WTC11 (cell line): ENCODE data around the gene VARS1. TPM values are rescaled to one million over a fixed set of nuclear protein-coding genes. Genes with fewer than 3 reads are reported as not detected.
A peak's percentile ranks its signal among the peaks of the same experiment; 100 is the strongest.

Experiments
- ATF1 ChIP-seq: sonication (generic); formaldehyde crosslinking; IDR thresholded peaks from 2 replicates; pipeline ENCODE4 v1.8.1; 2023; ENCODE audit warnings: mild to moderate bottlenecking, moderate library complexity, missing genetic modification reagents
- CBFB ChIP-seq: sonication (generic); formaldehyde crosslinking; IDR thresholded peaks from 2 replicates; pipeline ENCODE4 v1.8.1; 2022; ENCODE audit warnings: mild to moderate bottlenecking, low read depth, missing genetic modification reagents
- CREB1 ChIP-seq: sonication (generic); formaldehyde crosslinking; IDR thresholded peaks from 2 replicates; pipeline ENCODE4 v1.8.0; 2023; ENCODE audit warnings: mild to moderate bottlenecking, missing genetic modification reagents
- EMX1 ChIP-seq: fragments of 250-450 bp; sonication (Bioruptor Pico); IDR thresholded peaks from 2 replicates; pipeline ENCODE4 v1.8.0; 2021; ENCODE audit warnings: mild to moderate bottlenecking
- GRHL2 ChIP-seq: fragments of 250-450 bp; sonication (Bioruptor Pico); IDR thresholded peaks from 2 replicates; pipeline ENCODE4 v1.8.0; 2022; ENCODE audit warnings: mild to moderate bottlenecking, moderate library complexity; ENCODE audit not compliant: insufficient replicate concordance, severe bottlenecking
- GTF2I ChIP-seq: fragments of 250-450 bp; sonication (Bioruptor Pico); conservative IDR thresholded peaks from 2 replicates; pipeline ENCODE4 v1.4.0; 2021; ENCODE audit warnings: mild to moderate bottlenecking
- HMGA2 ChIP-seq: fragments of 250-450 bp; sonication (Bioruptor Pico); IDR thresholded peaks from 2 replicates; pipeline ENCODE4 v1.4.0; 2021; ENCODE audit warnings: mild to moderate bottlenecking, moderate library complexity
- JAZF1 ChIP-seq: fragments of 250-450 bp; sonication (Bioruptor Pico); IDR thresholded peaks from 2 replicates; pipeline ENCODE4 v1.9.0; 2021; ENCODE audit warnings: moderate library complexity, mild to moderate bottlenecking, inconsistent platforms
- JUN ChIP-seq: sonication (generic); formaldehyde crosslinking; IDR thresholded peaks from 2 replicates; pipeline ENCODE4 v1.8.0; 2023; ENCODE audit warnings: mild to moderate bottlenecking, missing genetic modification reagents
- RORB ChIP-seq: fragments of 250-450 bp; sonication (Bioruptor Pico); IDR thresholded peaks from 2 replicates; pipeline ENCODE4 v1.9.0; 2021; ENCODE audit warnings: mild to moderate bottlenecking
- SMAD3 ChIP-seq: sonication (generic); formaldehyde crosslinking; IDR thresholded peaks from 2 replicates; pipeline ENCODE4 v1.8.0; 2022; ENCODE audit warnings: missing genetic modification reagents, mild to moderate bottlenecking, borderline replicate concordance
- SOX15 ChIP-seq: fragments of 250-450 bp; sonication (Bioruptor Pico); IDR thresholded peaks from 2 replicates; pipeline ENCODE4 v1.9.0; 2021; ENCODE audit warnings: mild to moderate bottlenecking
- TEAD4 ChIP-seq: sonication (generic); formaldehyde crosslinking; IDR thresholded peaks from 2 replicates; pipeline ENCODE4 v1.8.0; 2022; ENCODE audit warnings: mild to moderate bottlenecking, missing genetic modification reagents
- ZNF121 ChIP-seq: sonication (generic); formaldehyde crosslinking; IDR thresholded peaks from 2 replicates; pipeline ENCODE4 v1.8.0; 2023; ENCODE audit warnings: missing genetic modification reagents
- ZNF232 ChIP-seq: sonication (generic); formaldehyde crosslinking; IDR thresholded peaks from 2 replicates; pipeline ENCODE4 v1.8.0; 2022; ENCODE audit warnings: mild to moderate bottlenecking, missing genetic modification reagents
- ZNF317 ChIP-seq: sonication (generic); formaldehyde crosslinking; IDR thresholded peaks from 2 replicates; pipeline ENCODE4 v1.8.1; 2023; ENCODE audit warnings: low read depth, mild to moderate bottlenecking, moderate library complexity, missing genetic modification reagents, borderline replicate concordance
- ZNF423 ChIP-seq: fragments of 250-450 bp; sonication (Bioruptor Pico); IDR thresholded peaks from 2 replicates; pipeline ENCODE4 v2.1.2; 2022; ENCODE audit warnings: mild to moderate bottlenecking, moderate library complexity
- ZNF671 ChIP-seq: fragments of 250-450 bp; sonication (Bioruptor Pico); IDR thresholded peaks from 2 replicates; pipeline ENCODE4 v1.8.0; 2021; ENCODE audit warnings: mild to moderate bottlenecking
- total RNA-seq: library from RNA; stranded (reverse); gene quantifications from 3 replicates; pipeline ENCODE4 v1.2.3, GENCODE V29; 2021
- TF ChIP-seq, protein P1 (sequence below): fragments of 250-450 bp; sonication (Bioruptor Pico); IDR thresholded peaks from 2 replicates; pipeline ENCODE4 v1.9.0; 2021; ENCODE audit warnings: mild to moderate bottlenecking
- TF ChIP-seq, protein P2 (sequence below): sonication (generic); formaldehyde crosslinking; IDR thresholded peaks from 2 replicates; pipeline ENCODE4 v1.8.1; 2022; ENCODE audit warnings: mild to moderate bottlenecking, missing genetic modification reagents, moderate library complexity, borderline replicate concordance
- TF ChIP-seq, protein P3 (sequence below): sonication (generic); formaldehyde crosslinking; IDR thresholded peaks from 2 replicates; pipeline ENCODE4 v1.8.1; 2022; ENCODE audit warnings: missing genetic modification reagents, borderline replicate concordance
- TF ChIP-seq, protein P4 (sequence below): sonication (generic); formaldehyde crosslinking; IDR thresholded peaks from 2 replicates; pipeline ENCODE4 v1.8.0; 2022; ENCODE audit warnings: mild to moderate bottlenecking, missing genetic modification reagents
- TF ChIP-seq, protein P5 (sequence below): sonication (generic); formaldehyde crosslinking; IDR thresholded peaks from 2 replicates; pipeline ENCODE4 v1.8.1; 2022; ENCODE audit warnings: low read depth, mild to moderate bottlenecking, moderate library complexity, missing genetic modification reagents, borderline replicate concordance
- TF ChIP-seq, protein P6 (sequence below): fragments of 250-450 bp; sonication (Bioruptor Pico); conservative IDR thresholded peaks from 2 replicates; pipeline ENCODE4 v1.9.0; 2021; ENCODE audit warnings: mild to moderate bottlenecking
- TF ChIP-seq, protein P7 (sequence below): sonication (generic); formaldehyde crosslinking; conservative IDR thresholded peaks from 2 replicates; pipeline ENCODE4 v1.8.1; 2022; ENCODE audit warnings: mild to moderate bottlenecking, missing genetic modification reagents
- TF ChIP-seq, protein P8 (sequence below): sonication (generic); formaldehyde crosslinking; IDR thresholded peaks from 2 replicates; pipeline ENCODE4 v1.8.1; 2023; ENCODE audit warnings: mild to moderate bottlenecking, missing genetic modification reagents, moderate library complexity
- TF ChIP-seq, protein P9 (sequence below): fragments of 200-600 bp; IDR thresholded peaks from 2 replicates; pipeline ENCODE4 v1.8.0; 2022; ENCODE audit warnings: antibody characterized with exemption

The VARS1 gene
- total RNA-seq, 1 experiment from 2014 or later, result 177 TPM

DNA sequence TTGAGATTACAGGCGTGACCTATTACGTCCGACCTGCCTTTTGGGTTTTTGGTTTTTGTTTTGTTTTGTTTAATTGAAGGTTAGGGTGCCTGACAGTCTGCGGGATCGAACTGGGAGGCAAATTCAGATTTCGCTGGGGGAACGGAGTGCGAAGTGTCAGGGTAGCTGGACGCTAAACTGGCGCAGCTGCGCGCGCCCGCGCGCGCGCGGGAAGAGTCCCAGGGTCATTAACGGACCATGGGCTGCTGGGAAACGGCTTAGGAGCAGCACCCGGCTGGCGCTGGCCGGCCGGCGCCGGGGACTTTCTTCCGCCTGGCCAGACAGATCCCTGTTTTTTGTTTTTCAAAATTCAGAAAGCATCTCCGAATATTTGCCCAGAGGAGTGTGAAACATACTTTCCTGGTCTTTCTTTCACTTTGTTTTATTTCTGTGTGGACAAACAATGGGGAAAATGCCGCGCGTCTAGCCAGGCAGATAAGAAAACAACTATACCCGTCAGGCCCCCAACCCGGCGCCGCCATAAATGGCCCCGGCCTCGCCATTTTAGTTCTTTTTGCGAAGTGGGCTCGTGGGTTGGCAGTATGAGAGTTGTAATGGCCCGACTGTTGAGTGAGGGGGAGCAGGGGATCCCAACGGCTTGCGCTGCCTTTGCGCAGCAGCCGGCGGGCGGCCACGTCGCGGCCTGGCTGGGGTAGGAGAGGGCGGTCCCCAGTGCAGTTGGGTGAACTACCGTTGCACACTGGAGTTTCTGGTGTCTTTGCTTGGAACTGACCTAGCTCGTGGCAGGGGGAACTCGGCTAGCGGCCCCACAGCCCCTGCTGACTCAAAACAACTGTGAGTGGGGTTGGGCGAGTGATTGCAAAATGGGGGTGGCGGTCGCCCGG lies 39.1 kb upstream of the VARS1 start (continued):
- TF ChIP-seq, protein P1, sequence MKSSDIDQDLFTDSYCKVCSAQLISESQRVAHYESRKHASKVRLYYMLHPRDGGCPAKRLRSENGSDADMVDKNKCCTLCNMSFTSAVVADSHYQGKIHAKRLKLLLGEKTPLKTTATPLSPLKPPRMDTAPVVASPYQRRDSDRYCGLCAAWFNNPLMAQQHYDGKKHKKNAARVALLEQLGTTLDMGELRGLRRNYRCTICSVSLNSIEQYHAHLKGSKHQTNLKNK (CRISPR knock-in tag), result no peak
- TF ChIP-seq, protein P2, sequence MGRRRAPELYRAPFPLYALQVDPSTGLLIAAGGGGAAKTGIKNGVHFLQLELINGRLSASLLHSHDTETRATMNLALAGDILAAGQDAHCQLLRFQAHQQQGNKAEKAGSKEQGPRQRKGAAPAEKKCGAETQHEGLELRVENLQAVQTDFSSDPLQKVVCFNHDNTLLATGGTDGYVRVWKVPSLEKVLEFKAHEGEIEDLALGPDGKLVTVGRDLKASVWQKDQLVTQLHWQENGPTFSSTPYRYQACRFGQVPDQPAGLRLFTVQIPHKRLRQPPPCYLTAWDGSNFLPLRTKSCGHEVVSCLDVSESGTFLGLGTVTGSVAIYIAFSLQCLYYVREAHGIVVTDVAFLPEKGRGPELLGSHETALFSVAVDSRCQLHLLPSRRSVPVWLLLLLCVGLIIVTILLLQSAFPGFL, result 0 out of 2 replicates have a peak, but pooled peaks have one; percentile 24
- TF ChIP-seq HMGA2 (CRISPR knock-in tag), result no peak
- TF ChIP-seq, protein P3, sequence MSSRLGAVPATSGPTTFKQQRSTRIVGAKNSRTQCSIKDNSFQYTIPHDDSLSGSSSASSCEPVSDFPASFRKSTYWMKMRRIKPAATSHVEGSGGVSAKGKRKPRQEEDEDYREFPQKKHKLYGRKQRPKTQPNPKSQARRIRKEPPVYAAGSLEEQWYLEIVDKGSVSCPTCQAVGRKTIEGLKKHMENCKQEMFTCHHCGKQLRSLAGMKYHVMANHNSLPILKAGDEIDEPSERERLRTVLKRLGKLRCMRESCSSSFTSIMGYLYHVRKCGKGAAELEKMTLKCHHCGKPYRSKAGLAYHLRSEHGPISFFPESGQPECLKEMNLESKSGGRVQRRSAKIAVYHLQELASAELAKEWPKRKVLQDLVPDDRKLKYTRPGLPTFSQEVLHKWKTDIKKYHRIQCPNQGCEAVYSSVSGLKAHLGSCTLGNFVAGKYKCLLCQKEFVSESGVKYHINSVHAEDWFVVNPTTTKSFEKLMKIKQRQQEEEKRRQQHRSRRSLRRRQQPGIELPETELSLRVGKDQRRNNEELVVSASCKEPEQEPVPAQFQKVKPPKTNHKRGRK (CRISPR knock-in tag), result no peak
- no peak for TF ChIP-seq ZNF317 (CRISPR knock-in tag)
- TF ChIP-seq, protein P4, sequence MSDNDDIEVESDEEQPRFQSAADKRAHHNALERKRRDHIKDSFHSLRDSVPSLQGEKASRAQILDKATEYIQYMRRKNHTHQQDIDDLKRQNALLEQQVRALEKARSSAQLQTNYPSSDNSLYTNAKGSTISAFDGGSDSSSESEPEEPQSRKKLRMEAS (CRISPR knock-in tag), result 0 out of 2 replicates have a peak, but pooled peaks have one; percentile 24
- no peak for TF ChIP-seq CBFB (CRISPR knock-in tag)
- TF ChIP-seq, protein P5, sequence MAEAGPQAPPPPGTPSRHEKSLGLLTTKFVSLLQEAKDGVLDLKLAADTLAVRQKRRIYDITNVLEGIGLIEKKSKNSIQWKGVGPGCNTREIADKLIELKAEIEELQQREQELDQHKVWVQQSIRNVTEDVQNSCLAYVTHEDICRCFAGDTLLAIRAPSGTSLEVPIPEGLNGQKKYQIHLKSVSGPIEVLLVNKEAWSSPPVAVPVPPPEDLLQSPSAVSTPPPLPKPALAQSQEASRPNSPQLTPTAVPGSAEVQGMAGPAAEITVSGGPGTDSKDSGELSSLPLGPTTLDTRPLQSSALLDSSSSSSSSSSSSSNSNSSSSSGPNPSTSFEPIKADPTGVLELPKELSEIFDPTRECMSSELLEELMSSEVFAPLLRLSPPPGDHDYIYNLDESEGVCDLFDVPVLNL, result no peak
- TF ChIP-seq JAZF1 (CRISPR knock-in tag), result no peak
- TF ChIP-seq, protein P6, sequence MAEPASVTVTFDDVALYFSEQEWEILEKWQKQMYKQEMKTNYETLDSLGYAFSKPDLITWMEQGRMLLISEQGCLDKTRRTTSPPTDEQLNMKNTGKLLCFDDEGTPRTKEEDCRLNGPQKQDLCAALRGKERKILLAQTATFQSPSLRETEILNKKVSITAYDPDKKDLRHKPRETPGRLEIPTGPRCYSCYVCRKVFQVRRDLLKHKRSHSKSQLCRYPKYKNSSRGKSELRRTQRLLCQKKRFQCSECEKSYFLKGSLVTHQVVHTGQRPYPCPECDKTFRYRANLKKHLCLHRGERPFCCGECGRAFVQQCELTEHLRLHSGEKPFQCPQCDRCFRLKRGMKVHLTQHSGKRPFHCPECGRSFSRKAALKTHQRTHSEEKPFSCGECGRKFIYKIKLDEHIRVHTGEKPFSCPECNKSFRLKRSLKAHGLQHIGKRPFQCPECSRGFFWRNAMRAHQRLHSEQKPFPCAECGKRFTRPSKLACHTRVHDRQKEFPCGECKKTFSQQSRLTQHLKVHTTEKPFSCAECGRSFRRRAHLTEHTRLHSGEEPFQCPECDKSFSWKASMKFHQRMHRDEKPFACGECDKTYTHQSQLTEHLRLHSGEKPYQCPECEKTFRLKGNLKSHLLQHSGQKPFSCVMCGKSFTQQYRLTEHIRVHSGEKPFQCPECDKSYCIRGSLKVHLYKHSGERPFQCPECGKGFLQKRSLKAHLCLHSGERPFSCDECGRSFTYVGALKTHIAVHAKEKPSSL (CRISPR knock-in tag), result 0 out of 2 replicates have a peak, but pooled peaks have one; percentile 13
- no peak for TF ChIP-seq SOX15 (CRISPR knock-in tag)
- no peak for TF ChIP-seq GTF2I (CRISPR knock-in tag)
- peak; percentile 83; the same call in 1 of the 2 replicates for TF ChIP-seq EMX1 (CRISPR knock-in tag)
- 0 out of 2 replicates have a peak, but pooled peaks have one; percentile 51 for TF ChIP-seq TEAD4 (CRISPR knock-in tag)
- TF ChIP-seq, protein P7, sequence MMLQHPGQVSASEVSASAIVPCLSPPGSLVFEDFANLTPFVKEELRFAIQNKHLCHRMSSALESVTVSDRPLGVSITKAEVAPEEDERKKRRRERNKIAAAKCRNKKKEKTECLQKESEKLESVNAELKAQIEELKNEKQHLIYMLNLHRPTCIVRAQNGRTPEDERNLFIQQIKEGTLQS, result no peak
- TF ChIP-seq ZNF121, result no peak
- TF ChIP-seq, protein P8, sequence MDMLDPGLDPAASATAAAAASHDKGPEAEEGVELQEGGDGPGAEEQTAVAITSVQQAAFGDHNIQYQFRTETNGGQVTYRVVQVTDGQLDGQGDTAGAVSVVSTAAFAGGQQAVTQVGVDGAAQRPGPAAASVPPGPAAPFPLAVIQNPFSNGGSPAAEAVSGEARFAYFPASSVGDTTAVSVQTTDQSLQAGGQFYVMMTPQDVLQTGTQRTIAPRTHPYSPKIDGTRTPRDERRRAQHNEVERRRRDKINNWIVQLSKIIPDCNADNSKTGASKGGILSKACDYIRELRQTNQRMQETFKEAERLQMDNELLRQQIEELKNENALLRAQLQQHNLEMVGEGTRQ (CRISPR knock-in tag), result no peak
- no peak for TF ChIP-seq CREB1 (CRISPR knock-in tag)
- TF ChIP-seq ZNF671 (CRISPR knock-in tag), result no peak
- no peak; the same call in 1 of the 2 replicates for TF ChIP-seq ZNF232
- TF ChIP-seq SMAD3 (CRISPR knock-in tag), result no peak
- no peak for TF ChIP-seq ATF1 (CRISPR knock-in tag)
- TF ChIP-seq RORB, result no peak
- TF ChIP-seq ZNF423, result no peak
- TF ChIP-seq, protein P9, sequence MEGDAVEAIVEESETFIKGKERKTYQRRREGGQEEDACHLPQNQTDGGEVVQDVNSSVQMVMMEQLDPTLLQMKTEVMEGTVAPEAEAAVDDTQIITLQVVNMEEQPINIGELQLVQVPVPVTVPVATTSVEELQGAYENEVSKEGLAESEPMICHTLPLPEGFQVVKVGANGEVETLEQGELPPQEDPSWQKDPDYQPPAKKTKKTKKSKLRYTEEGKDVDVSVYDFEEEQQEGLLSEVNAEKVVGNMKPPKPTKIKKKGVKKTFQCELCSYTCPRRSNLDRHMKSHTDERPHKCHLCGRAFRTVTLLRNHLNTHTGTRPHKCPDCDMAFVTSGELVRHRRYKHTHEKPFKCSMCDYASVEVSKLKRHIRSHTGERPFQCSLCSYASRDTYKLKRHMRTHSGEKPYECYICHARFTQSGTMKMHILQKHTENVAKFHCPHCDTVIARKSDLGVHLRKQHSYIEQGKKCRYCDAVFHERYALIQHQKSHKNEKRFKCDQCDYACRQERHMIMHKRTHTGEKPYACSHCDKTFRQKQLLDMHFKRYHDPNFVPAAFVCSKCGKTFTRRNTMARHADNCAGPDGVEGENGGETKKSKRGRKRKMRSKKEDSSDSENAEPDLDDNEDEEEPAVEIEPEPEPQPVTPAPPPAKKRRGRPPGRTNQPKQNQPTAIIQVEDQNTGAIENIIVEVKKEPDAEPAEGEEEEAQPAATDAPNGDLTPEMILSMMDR, result no peak
- TF ChIP-seq GRHL2 (CRISPR knock-in tag), result no peak
- TF ChIP-seq JUN (CRISPR knock-in tag), result no peak
